HG02884 (cell line): Measurements from ENCODE around the gene PPP4R2.
A peak's percentile ranks its signal among the peaks of the same experiment; 100 is the strongest.

Experiments
- ATAC-seq: cut with Tn5 transposase; IDR thresholded peaks from one replicate; pipeline ENCODE4 v1.9.1; 2021; ENCODE audit warnings: mild to moderate bottlenecking, moderate library complexity; ENCODE audit not compliant: unreplicated experiment

PPP4R2 gene

GRCh38 chr3:73068419-73068818, 71.8 kb downstream of the PPP4R2 start:
- no peak for ATAC-seq

GRCh38 chr3:73069187-73069586, 72.6 kb downstream of the PPP4R2 start:
- ATAC-seq, result no peak

- ATAC-seq, result no peak
These were observed 73.3 kb downstream of the PPP4R2 start for GRCh38 chr3:73069775-73070444.

GRCh38 chr3:73070675-73071575, 74.3 kb downstream of the PPP4R2 start:
- no peak for ATAC-seq

- ATAC-seq, result no peak
These were observed 75.3 kb downstream of the PPP4R2 start for GRCh38 chr3:73071952-73072351.

- ATAC-seq, result no peak
These were observed 76.0 kb downstream of the PPP4R2 start for GRCh38 chr3:73072634-73073033.

GRCh38 chr3:73073091-73073707, 76.6 kb downstream of the PPP4R2 start:
- no peak for ATAC-seq

- ATAC-seq, result no peak
These were observed 78.2 kb downstream of the PPP4R2 start for GRCh38 chr3:73074781-73075180.

GRCh38 chr3:73080216-73080966, 83.8 kb downstream of the PPP4R2 start:
- ATAC-seq, result peak; percentile 65

GRCh38 chr3:73081140-73081539, 84.5 kb downstream of the PPP4R2 start:
- no peak for ATAC-seq

- no peak for ATAC-seq
These were observed 87.6 kb downstream of the PPP4R2 start for GRCh38 chr3:73084170-73084569.

GRCh38 chr3:73086071-73086494, 89.5 kb downstream of the PPP4R2 start:
- ATAC-seq, result peak; percentile 62

GRCh38 chr3:73094129-73094528, 97.5 kb downstream of the PPP4R2 start:
- ATAC-seq, result no peak

- no peak for ATAC-seq
These were observed 98.3 kb downstream of the PPP4R2 start for GRCh38 chr3:73094951-73095350.

GRCh38 chr3:73096169-73096568, 99.6 kb downstream of the PPP4R2 start:
- no peak for ATAC-seq

GRCh38 chr3:73098026-73098425, 101.4 kb downstream of the PPP4R2 start:
- no peak for ATAC-seq

- no peak for ATAC-seq
These were observed 102.3 kb downstream of the PPP4R2 start for GRCh38 chr3:73098873-73099272.

GRCh38 chr3:73100741-73101559, 104.3 kb downstream of the PPP4R2 start:
- peak; percentile 87 for ATAC-seq

GRCh38 chr3:73101881-73102280, 105.3 kb downstream of the PPP4R2 start:
- no peak for ATAC-seq

- ATAC-seq, result no peak
These were observed 110.6 kb downstream of the PPP4R2 start for GRCh38 chr3:73107215-73107614.
